ENCODE results near the gene PDE3B.
"Not testable (repeated sequence)": the region's sequence is repeated elsewhere in the genome, so short reads cannot be mapped to it uniquely, and the experiment has no call there.

PDE3B gene

DNA sequence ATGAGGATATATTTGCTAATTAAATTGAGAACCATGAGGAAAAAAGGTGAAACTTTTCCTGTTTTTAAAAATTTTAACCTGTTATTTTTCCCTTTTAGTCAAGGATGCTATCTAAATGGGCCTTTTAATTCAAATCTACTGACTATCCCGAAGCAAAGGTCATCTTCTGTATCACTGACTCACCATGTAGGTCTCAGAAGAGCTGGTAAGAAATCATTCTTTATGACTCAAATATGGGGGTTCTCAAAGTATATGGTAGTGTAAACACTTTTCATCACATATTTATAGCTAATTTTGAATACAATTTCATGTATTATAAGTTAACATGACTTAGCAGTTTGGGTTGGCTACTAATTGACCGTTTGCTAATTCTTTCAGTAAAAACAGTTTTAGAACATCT is 160.2 kb downstream of the PDE3B start:
- no peak for DNase-seq (ENCODE audit: low read depth in 2 of 3, low spot score in 2 of 3)

DNA sequence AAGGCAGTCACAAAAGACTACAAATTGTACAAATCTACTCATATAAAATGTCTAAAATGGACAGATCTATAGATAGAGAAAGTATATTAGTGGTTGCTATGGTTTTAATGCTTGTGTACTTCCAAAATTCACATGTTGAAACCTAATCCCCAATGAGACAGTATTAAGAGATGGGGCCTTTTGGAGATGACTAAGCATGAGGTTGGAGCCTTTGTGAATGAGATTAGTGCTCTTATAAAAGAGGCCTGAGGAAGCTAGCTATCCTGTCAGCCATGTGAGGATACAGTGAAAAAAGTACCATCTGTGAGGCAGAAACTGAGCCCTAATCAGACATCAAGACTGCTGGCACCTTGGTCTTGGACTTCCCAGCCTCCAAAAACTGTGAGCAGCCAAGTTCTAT is 165.9 kb downstream of the PDE3B start:
- DNase-seq (ENCODE audit: low read depth in 2 of 3, low spot score in 2 of 3) = no peak

- no peak for DNase-seq (ENCODE audit: low read depth in 2 of 3, low spot score in 2 of 3)
Observed at GRCh38 chr11:14812757-14813156, 169.2 kb downstream of the PDE3B start.

DNA sequence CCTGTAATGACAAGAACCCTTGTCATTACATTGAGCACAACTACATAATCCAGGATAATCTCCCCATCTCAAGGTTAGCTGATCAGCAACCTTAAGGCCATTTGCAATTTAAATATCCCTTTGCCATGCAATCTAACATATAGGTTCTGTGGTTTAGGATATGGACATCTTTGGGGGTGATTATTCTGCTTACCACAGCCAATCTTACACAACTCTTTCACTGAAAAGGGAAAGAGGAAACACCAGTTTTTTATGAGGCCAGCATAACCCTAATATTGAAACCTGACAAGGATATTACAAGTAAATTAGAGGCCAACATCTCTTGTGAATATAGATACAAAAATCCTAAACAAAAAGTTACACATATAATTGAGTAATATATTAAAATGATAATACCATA is 169.9 kb downstream of the PDE3B start:
- DNase-seq (ENCODE audit: low read depth in 2 of 3, low spot score in 2 of 3) = no peak

DNA sequence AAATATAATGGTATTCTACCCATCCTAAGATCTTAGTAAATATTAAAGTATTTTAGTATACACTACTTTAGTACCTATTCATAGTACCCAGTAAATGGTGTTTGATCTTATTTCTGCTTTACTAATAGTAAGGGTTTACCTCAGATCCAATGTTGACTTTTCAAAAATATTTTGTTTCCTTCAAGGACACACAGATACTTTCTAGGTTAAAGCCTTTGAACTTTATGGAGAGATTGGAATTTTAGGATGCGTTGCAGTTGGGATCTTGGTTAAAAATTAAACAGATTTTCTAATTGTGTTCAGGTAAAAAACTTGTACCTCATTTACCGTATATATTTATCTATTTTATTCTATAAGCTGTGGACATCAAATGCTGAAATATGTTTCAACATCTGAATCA is 175.2 kb downstream of the PDE3B start:
- no peak for DNase-seq (ENCODE audit: low read depth in 2 of 3, low spot score in 2 of 3)

DNA sequence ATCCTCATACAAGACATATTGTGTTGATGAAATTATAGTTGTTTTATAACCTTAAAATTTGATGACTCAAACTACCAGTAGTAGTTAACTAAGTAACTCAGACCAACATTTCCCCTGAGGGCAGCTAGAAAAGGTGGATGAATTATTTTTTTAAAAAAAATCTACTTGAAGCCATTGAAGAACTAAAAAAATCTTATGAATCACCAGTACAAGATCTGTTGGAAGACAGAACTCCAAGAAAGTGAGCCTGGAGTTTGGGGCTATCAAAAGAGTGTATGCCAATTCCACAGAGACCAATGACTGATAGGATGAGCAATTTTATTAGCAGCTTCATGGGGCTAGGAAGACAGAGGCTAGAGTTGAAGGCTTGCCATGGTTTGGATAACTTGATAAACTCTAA is 176.0 kb downstream of the PDE3B start:
- no peak for DNase-seq (ENCODE audit: low read depth in 2 of 3, low spot score in 2 of 3)

DNA sequence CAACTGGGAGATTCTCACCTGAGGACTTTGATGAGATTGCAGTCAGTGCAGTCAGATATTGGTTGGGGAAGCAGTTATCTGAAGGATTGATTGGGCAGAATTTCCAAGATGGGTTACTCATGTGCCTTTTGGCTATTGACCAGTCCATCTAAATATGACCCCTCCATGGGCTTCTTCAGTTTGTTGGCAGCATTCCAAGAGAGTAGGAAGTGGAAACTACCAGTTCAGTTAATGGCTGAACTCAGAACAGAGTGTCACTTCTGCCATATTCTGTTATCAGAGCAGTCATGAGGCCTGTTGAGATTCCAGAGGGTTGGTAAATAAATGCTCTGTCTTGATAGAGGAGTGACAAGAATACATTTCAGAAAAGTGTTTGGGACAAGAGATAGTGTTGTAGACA is 177.4 kb downstream of the PDE3B start:
- DNase-seq (ENCODE audit: low read depth in 2 of 3, low spot score in 2 of 3) = no peak

- no peak for DNase-seq (ENCODE audit: low read depth in 2 of 3, low spot score in 2 of 3)
Observed at GRCh38 chr11:14826600-14826999, 183.0 kb downstream of the PDE3B start.

- no peak for DNase-seq (ENCODE audit: low read depth in 2 of 3, low spot score in 2 of 3)
Observed at GRCh38 chr11:14835496-14836492, 192.2 kb downstream of the PDE3B start.

GRCh38 chr11:14842002-14842401 is 198.4 kb downstream of the PDE3B start:
- no peak for DNase-seq (ENCODE audit: low read depth in 2 of 3, low spot score in 2 of 3)

DNA sequence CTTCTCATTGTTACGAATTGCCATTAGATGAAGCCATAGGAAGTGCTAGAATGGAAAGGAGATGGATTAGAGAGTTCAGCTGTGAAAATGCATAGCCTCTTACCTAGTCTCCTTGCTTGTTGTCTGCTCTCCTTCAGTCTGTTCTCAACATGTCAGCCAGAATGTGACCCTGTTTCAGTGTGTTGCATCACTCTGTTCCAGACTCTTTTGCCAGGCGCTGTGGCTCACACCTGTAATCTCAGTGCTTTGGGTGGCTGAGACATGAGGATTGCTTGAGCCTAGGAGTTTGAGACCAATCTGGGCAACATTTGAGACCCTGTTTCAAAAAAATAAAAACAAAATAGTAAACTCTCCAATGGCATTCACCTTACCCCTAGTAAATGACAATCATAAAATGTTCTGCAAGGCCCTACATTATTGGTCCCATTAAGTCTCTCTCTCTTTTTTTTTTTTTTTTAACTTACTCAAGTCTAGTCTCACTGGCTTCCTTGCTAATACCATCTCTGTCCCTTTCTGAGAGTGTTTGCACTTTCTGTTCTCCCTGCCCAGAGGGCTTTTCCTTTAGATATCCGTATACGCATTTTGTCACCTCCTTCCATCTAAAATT is 209.1 kb downstream of the PDE3B start:
- no peak for DNase-seq (ENCODE audit: low read depth in 2 of 3, low spot score in 2 of 3)

DNA sequence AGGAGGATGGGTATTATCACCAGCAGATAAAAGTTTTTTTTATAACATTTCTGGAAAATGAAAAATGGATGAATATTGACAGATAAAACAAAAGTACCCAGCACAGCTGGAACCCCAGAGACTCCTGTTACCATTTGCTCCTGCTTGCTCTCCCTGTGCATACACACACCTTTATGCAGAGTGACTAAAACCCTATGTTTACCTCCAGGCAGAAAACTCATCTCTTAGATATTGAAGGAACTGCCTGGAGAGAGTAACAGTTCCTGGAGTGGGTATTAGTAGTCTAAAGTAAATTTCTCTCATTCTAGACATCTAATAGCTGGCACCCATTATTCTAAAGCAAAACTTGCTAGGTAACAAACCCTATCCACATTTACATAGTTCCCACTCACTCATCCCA is 210.5 kb downstream of the PDE3B start:
- DNase-seq (ENCODE audit: low read depth in 2 of 3, low spot score in 2 of 3) = no peak

GRCh38 chr11:14855890-14856289 is 212.3 kb downstream of the PDE3B start:
- no peak for DNase-seq (ENCODE audit: low read depth in 2 of 3, low spot score in 2 of 3)

- DNase-seq (ENCODE audit: low read depth in 2 of 3, low spot score in 2 of 3) = no peak
Observed at GRCh38 chr11:14857621-14858020, 214.0 kb downstream of the PDE3B start.

- DNase-seq (ENCODE audit: low read depth in 2 of 3, low spot score in 2 of 3) = no peak
Observed at GRCh38 chr11:14858404-14858803, 214.8 kb downstream of the PDE3B start.

GRCh38 chr11:14860511-14860910 is 216.9 kb downstream of the PDE3B start:
- no peak for DNase-seq (ENCODE audit: low read depth in 2 of 3, low spot score in 2 of 3)

- DNase-seq (ENCODE audit: low read depth in 2 of 3, low spot score in 2 of 3) = no peak
Observed at GRCh38 chr11:14861680-14862079, 218.1 kb downstream of the PDE3B start.

DNA sequence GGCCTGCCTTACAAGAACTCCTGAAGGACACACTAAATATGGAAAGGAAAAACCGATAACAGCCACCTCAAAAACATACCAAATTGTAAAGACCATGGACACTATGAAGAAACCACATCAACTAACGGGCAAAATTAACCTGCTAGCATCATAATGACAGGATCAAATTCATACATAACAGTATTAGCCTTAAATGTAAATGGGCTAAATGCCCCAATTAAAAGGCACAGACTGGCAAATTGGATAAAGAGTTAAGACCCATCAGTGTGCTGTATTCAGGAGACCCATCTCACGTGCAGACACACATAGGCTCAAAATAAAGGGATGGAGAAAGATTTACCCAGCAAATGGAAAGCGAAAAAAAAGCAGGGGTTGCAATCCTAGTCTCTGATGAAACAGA is 220.2 kb downstream of the PDE3B start:
- DNase-seq (ENCODE audit: low read depth in 2 of 3, low spot score in 2 of 3) = not testable (repeated sequence)

- no peak for DNase-seq (ENCODE audit: low read depth in 2 of 3, low spot score in 2 of 3)
Observed at GRCh38 chr11:14872032-14872431, 228.4 kb downstream of the PDE3B start.

DNA sequence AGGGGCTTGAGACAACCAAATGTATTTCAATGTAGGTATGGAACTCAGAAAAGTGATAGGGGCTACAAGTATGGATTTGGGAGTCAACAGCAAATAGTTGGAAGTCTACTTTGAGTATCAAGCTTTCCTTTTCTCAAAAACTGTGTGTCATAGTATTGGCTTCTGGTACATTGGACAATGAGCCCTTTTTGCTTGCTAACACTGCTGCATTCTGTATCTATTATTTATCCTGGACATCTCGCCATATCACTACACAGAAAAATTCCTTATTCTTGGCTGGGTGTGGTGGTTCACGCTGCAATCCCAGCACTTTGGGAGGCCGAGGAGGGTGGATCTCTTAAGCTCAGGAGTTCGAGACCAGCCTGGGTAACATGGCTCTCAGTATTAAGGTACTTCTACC is 230.0 kb downstream of the PDE3B start:
- DNase-seq (ENCODE audit: low read depth in 2 of 3, low spot score in 2 of 3) = no peak

GRCh38 chr11:14875163-14875562 is 231.6 kb downstream of the PDE3B start:
- no peak for DNase-seq (ENCODE audit: low read depth in 2 of 3, low spot score in 2 of 3)

GRCh38 chr11:14881576-14882193 is 238.1 kb downstream of the PDE3B start:
- no peak for DNase-seq (ENCODE audit: low read depth in 2 of 3, low spot score in 2 of 3)

All from activated CD8-positive, alpha-beta memory T cell treated with anti-CD3 and anti-CD28 coated beads for 48 hours (primary cell).